Mammary epithelial cell (primary cell): Measurements from ENCODE around the gene APLP1.

Source experiments
- CTCF ChIP-seq, 2 donors: IDR thresholded peaks in 1 of 2; conservative IDR thresholded peaks in 1 of 2; 2 replicates each; pipeline ENCODE4 v1.5.1; 2011 to 2012; ENCODE audit warnings: inconsistent platforms in 2 of 2, low read length in 2 of 2, mild to moderate bottlenecking in 2 of 2, control low read depth in 1 of 2, low read depth in 1 of 2; ENCODE audit not compliant: insufficient read depth in 1 of 2; ENCODE audit errors: extremely low read depth in 1 of 2
- EZH2 ChIP-seq: IDR thresholded peaks from 2 replicates; pipeline ENCODE4 v1.6.1; 2012; ENCODE audit warnings: low read length, inconsistent platforms, borderline replicate concordance

- TF ChIP-seq EZH2 (no peak), CTCF (conservative IDR thresholded peaks at IDR 0.05 in 1 of 2, IDR thresholded peaks at IDR 0.05 in 1 of 2; ENCODE audit: extremely low read depth in 1 of 2, insufficient read depth in 1 of 2, low read depth in 1 of 2, low read length in 2 of 2) (no peak)
These were observed 34.6 kb downstream of the APLP1 start for GRCh38 chr19:35902870-35903475.
